Gastrocnemius medialis (tissue), 4 donors: ENCODE measurements around the gene C20orf204.

Source experiments
- CTCF ChIP-seq, 5 experiments: fragments of 450-650 bp in 3 of 5; fragments of 200-600 bp in 2 of 5; sonication (generic) in 2 of 5; IDR thresholded peaks in 4 of 5; conservative IDR thresholded peaks in 1 of 5; 1 replicate in 4 of 5; 2 replicates in 1 of 5; pipeline ENCODE4 v1.5.1; 2016 to 2019; ENCODE audit warnings: antibody characterized with exemption in 5 of 5, mild to moderate bottlenecking in 3 of 5, moderate library complexity in 3 of 5
- POLR2A ChIP-seq, 2 donors: fragments of 450-650 bp; IDR thresholded peaks; one replicate each; pipeline ENCODE4 v1.6.1; 2017; ENCODE audit warnings: antibody characterized with exemption in 2 of 2, mild to moderate bottlenecking in 2 of 2, moderate library complexity in 2 of 2

- TF ChIP-seq POLR2A (IDR thresholded peaks at IDR 0.05) (no peak), CTCF (IDR thresholded peaks at IDR 0.05 in 4 of 5, conservative IDR thresholded peaks at IDR 0.05 in 1 of 5) (no peak)
These were observed 6.5 kb upstream of the C20orf204 start for GRCh38 chr20:64029293-64030117.
